GM12878 (cell line): ENCODE measurements around the gene NDC80. TPM values are rescaled to one million over a fixed set of nuclear protein-coding genes. Genes with fewer than 3 reads are reported as not detected.

Experiments
- ATAC-seq: fragments of 200-7000 bp; cut with Tn5 transposase; 3 replicates; pipeline ENCODE4 v1.9.1; 2020; ENCODE audit warnings: mild to moderate bottlenecking, moderate library complexity
- BruUV-seq: library from RNA; stranded (reverse); fragments of 400-500 nt; replicated peaks from 2 replicates; lab custom pipeline; 2021; lab: Mats Ljungman, UMichigan
- CTCF ChIA-PET: fragments of 300-600 bp; sonication (Branson Sonifier 250); formaldehyde crosslinking; extraction: SDS; loops from one replicate; lab custom pipeline; 2021; ENCODE audit warnings: inconsistent platforms; lab: Yijun Ruan, JAX
- POLR2A ChIA-PET: fragments of 350-600 bp; formaldehyde crosslinking; extraction: SDS; loops from one replicate; lab custom pipeline; 2021; ENCODE audit warnings: inconsistent platforms; lab: Charles Lee
- RAD21 ChIA-PET: fragments of 300-600 bp; sonication (Branson Sonifier 250); formaldehyde crosslinking; loops from one replicate; lab custom pipeline; 2023; ENCODE audit warnings: antibody characterized with exemption; ENCODE audit not compliant: unreplicated experiment; lab: Charles Lee
- SMC1A ChIA-PET: fragments of 300-600 bp; sonication (Branson Sonifier 250); formaldehyde crosslinking; loops from one replicate; lab custom pipeline; 2023; ENCODE audit not compliant: unreplicated experiment, uncharacterized antibody; lab: Charles Lee
- DNase-seq: peaks from one replicate; pipeline ENCODE4 v3.0.0-alpha.2; 2011; ENCODE audit warnings: low read depth, low spot score
- FAIRE-seq: peaks from 3 replicates; lab custom pipeline; 2011; peaks lifted over from hg19 to GRCh38; lab: Jason Lieb, UNC
- H2AFZ ChIP-seq: 2 replicates; pipeline ENCODE4 v1.6.0; 2011; ENCODE audit warnings: low read depth, low read length, control low read depth; ENCODE audit not compliant: control insufficient read depth
- H3K27ac ChIP-seq: 2 replicates; pipeline ENCODE4 v1.5.1; 2011; ENCODE audit warnings: control low read depth; ENCODE audit not compliant: control insufficient read depth, insufficient read depth
- H3K27me3 ChIP-seq, 2 experiments: replicated peaks in 1 of 2; 2 replicates each; pipeline versions ENCODE4 v1.6.0 to v1.6.1; 2011; ENCODE audit warnings: low read length in 1 of 2; ENCODE audit not compliant: control insufficient read depth in 2 of 2, insufficient read depth in 2 of 2
- H3K36me3 ChIP-seq, 2 experiments: 2 replicates each; pipeline ENCODE4 v1.5.1; 2011; ENCODE audit warnings: low read length in 1 of 2; ENCODE audit not compliant: control insufficient read depth in 2 of 2, insufficient read depth in 2 of 2
- H3K4me1 ChIP-seq: 2 replicates; pipeline ENCODE4 v1.6.1; 2011; ENCODE audit warnings: mild to moderate bottlenecking, low read length, moderate library complexity, mixed read lengths; ENCODE audit not compliant: control insufficient read depth, insufficient read depth
- H3K4me2 ChIP-seq: 2 replicates; pipeline ENCODE4 v1.6.0; 2011; ENCODE audit warnings: control low read depth; ENCODE audit not compliant: control insufficient read depth, insufficient read depth
- H3K4me3 ChIP-seq: fragments of 200-600 bp; sonication (generic); 2 replicates; pipeline ENCODE4 v1.5.1; 2016
- H3K79me2 ChIP-seq: 2 replicates; pipeline ENCODE4 v1.6.0; 2011; ENCODE audit warnings: low read length; ENCODE audit not compliant: control insufficient read depth, insufficient read depth
- H3K9ac ChIP-seq: 2 replicates; pipeline ENCODE4 v1.8.0; 2011; ENCODE audit warnings: low read length, control low read depth, mixed read lengths; ENCODE audit not compliant: control insufficient read depth, insufficient read depth
- H3K9me3 ChIP-seq: replicated peaks from 3 replicates; pipeline ENCODE4 v1.5.1; 2011; ENCODE audit warnings: mild to moderate bottlenecking, low read length; ENCODE audit not compliant: control insufficient read depth, insufficient read depth
- H4K20me1 ChIP-seq: 2 replicates; pipeline ENCODE4 v1.6.0; 2011; ENCODE audit not compliant: control insufficient read depth, insufficient read depth
- ATF2 ChIP-seq: IDR thresholded peaks from 2 replicates; pipeline ENCODE4 v1.6.1; 2012; ENCODE audit warnings: low read length, inconsistent platforms
- MLLT1 ChIP-seq: fragments of 450-650 bp; IDR thresholded peaks from 2 replicates; pipeline ENCODE4 v1.6.1; 2016; ENCODE audit warnings: mild to moderate bottlenecking
- NBN ChIP-seq: fragments of 450-650 bp; IDR thresholded peaks from 2 replicates; pipeline ENCODE4 v1.6.1; 2016
- NKRF ChIP-seq: fragments of 450-650 bp; conservative IDR thresholded peaks from 2 replicates; pipeline ENCODE4 v1.6.1; 2017; ENCODE audit warnings: mild to moderate bottlenecking, moderate library complexity
- NRF1 ChIP-seq: conservative IDR thresholded peaks from 2 replicates; pipeline ENCODE4 v1.6.1; 2011; ENCODE audit warnings: mild to moderate bottlenecking, low read depth, low read length, improper control_type of control experiment
- SMAD5 ChIP-seq: IDR thresholded peaks from 2 replicates; pipeline ENCODE4 v1.6.1; 2016; ENCODE audit warnings: antibody characterized with exemption, low read depth
- WGBS: methylation state at CpG from one replicate; pipeline ENCODE4 v1.1.6; 2016; ENCODE audit warnings: low lambda C conversion rate; ENCODE audit not compliant: insufficient replicate concordance, insufficient coverage; ENCODE audit errors: missing lambda C conversion rate; 5-methylcytosine and 5-hydroxymethylcytosine counted together
- in situ Hi-C: fragments of 300-500 bp; cut with MboI; formaldehyde crosslinking; loops from 9 replicates; pipeline ENCODE4 v1.14.3; 2018; ENCODE audit warnings: mixed read lengths
- intact Hi-C: fragments of 100-400 bp; cut with micrococcal nuclease; formaldehyde crosslinking; loops from one replicate; pipeline ENCODE4 v1.14.2; 2022; ENCODE audit not compliant: unreplicated experiment
- polyA plus RNA-seq, 11 experiments: library from polyadenylated mRNA; depleted of rRNA in 4 of 11; unstranded in 6 of 11; stranded (reverse) in 5 of 11; fragments of >200 nt; fragmentation: Nextera tagmentation in 4 of 11; fragmentation: Illumina TruSeq in 1 of 11; extraction: Ambion mirVana in 4 of 11; extraction: Trizol in 1 of 11; gene quantifications; 1 replicate in 1 of 11; 2 replicates in 10 of 11; pipeline versions ENCODE4 v1.2.1 to v1.2.3, GENCODE V29; 2011 to 2016; ENCODE audit warnings: inconsistent platforms in 2 of 11, missing spikeins in 2 of 11, low read depth in 1 of 11
- total RNA-seq, 4 experiments: library from RNA; depleted of rRNA in 3 of 4; stranded (reverse); fragments of >200 nt in 3 of 4; fragmentation: Illumina TruSeq in 1 of 4; extraction: Trizol in 1 of 4; gene quantifications; 2 replicates each; pipeline versions ENCODE4 v1.2.1 to v1.2.3, GENCODE V29; 2013 to 2021
- TF ChIP-seq, protein P1 (sequence below): fragments of 450-650 bp; IDR thresholded peaks from 2 replicates; pipeline ENCODE4 v1.6.1; 2016; ENCODE audit warnings: mild to moderate bottlenecking, moderate library complexity, borderline replicate concordance
- TF ChIP-seq, protein P2 (sequence below): IDR thresholded peaks from 2 replicates; pipeline ENCODE4 v1.6.1; 2011; ENCODE audit warnings: borderline replicate concordance, low read depth, mild to moderate bottlenecking, moderate library complexity, mixed read lengths, low read length; ENCODE audit not compliant: insufficient read depth; ENCODE audit errors: extremely low read length

NDC80 gene
- total and polyA plus RNA-seq, 10 of the 15 experiments (the other 5 are each of a cell fraction or from before 2014, with no cell fraction given), result 36.5 to 80.8 (median 54.7) TPM

DNA sequence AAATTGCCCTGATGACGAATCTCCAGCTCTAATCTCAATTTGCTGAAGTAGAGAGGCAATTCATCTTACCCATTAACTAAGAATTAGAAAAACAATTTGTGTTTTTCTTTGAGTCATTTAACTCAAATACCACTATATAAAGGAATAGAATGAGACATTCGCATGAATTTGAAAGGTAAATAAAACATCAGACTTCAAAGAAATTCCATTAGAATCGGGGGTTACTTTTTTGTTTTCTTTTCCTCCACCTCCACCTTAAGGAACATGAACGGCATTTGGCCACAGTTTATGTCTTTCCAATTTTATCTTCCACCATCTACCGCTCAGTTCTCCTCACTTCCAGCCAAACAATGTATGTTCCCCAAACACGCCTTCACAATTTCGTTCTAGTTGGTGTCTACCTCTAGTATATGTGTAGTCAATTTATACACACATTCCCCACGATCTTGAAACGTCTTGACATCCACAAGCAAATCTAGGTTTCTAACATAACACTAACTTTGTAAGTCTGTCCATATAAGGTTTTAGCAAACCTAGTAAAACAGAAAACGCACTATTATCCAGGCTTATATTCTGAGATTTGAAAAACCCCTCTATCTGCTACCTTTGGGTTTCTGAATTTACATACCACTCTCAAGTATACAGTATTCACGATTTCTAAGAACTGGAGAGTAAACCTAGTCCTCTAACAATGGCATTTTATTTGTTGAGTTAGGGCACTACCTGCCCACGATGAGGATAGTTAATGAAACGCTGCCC lies 83.0 kb downstream of the NDC80 start:
- peak overlapping the region; percentile 89 for H3K4me3 ChIP-seq
- ChIA-PET SMC1A (interaction anchor here (1.0 to 4.2 kb wide), 10 partner anchors 12 to 293 kb away, joined by 3 to 29 read pairs (median 4); partner anchors contain the start of genes METTL4 and NDC80), RAD21 (interaction anchor here (0.8 to 5.5 kb wide), 3 partner anchors 13 to 49 kb away, joined by 3 to 31 read pairs (median 4); no protein-coding TSS in a partner anchor), CTCF (interaction anchor here (1.1 to 1.2 kb wide), 2 partner anchors 9 to 18 kb away, joined by 3 to 5 read pairs; no protein-coding TSS in a partner anchor), POLR2A (interaction anchor here (0.8 to 5.9 kb wide), 8 partner anchors 9 to 83 kb away, joined by 3 to 44 read pairs (median 8); partner anchors contain the start of genes METTL4 and NDC80)
- no peak for DNase-seq
- no TSS peak for BruUV-seq
- H3K79me2 ChIP-seq, result peaks cover 41% of the 10 kb centered on the region
- in situ Hi-C loops (no loop called here), intact Hi-C loops (loop anchor here (2.0 to 10.0 kb wide), 3 partner anchors 14 to 320 kb away; no protein-coding TSS in a partner anchor)
- H3K9me3 ChIP-seq, result no peaks in the 10 kb centered on the region
- WGBS, result 32% methylated on average over 13 of the region's 13 CpGs
- H2AFZ ChIP-seq, result peak overlapping the region; percentile 86
- H3K36me3 ChIP-seq, result no peaks in the 10 kb centered on the region
- peaks cover 3% of the 10 kb centered on the region for H3K4me1 ChIP-seq
- no peak for ATAC-seq
- H3K4me2 ChIP-seq, result peak overlapping the region; percentile 97
- H3K9ac ChIP-seq, result peak overlapping the region; percentile 95
- no peaks in the 10 kb centered on the region for H3K27me3 ChIP-seq
- peak overlapping the region; percentile 89 for H3K27ac ChIP-seq
- H4K20me1 ChIP-seq, result no peaks in the 10 kb centered on the region; the same call in 1 of the 2 replicates
- FAIRE-seq, result no peak
- TF ChIP-seq NBN (no peak), MLLT1 (no peak), NKRF (no peak), SMAD5 (no peak), ATF2 (no peak), NRF1 (no peak)
- TF ChIP-seq, protein P1, sequence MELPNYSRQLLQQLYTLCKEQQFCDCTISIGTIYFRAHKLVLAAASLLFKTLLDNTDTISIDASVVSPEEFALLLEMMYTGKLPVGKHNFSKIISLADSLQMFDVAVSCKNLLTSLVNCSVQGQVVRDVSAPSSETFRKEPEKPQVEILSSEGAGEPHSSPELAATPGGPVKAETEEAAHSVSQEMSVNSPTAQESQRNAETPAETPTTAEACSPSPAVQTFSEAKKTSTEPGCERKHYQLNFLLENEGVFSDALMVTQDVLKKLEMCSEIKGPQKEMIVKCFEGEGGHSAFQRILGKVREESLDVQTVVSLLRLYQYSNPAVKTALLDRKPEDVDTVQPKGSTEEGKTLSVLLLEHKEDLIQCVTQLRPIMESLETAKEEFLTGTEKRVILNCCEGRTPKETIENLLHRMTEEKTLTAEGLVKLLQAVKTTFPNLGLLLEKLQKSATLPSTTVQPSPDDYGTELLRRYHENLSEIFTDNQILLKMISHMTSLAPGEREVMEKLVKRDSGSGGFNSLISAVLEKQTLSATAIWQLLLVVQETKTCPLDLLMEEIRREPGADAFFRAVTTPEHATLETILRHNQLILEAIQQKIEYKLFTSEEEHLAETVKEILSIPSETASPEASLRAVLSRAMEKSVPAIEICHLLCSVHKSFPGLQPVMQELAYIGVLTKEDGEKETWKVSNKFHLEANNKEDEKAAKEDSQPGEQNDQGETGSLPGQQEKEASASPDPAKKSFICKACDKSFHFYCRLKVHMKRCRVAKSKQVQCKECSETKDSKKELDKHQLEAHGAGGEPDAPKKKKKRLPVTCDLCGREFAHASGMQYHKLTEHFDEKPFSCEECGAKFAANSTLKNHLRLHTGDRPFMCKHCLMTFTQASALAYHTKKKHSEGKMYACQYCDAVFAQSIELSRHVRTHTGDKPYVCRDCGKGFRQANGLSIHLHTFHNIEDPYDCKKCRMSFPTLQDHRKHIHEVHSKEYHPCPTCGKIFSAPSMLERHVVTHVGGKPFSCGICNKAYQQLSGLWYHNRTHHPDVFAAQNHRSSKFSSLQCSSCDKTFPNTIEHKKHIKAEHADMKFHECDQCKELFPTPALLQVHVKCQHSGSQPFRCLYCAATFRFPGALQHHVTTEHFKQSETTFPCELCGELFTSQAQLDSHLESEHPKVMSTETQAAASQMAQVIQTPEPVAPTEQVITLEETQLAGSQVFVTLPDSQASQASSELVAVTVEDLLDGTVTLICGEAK, result no peak
- TF ChIP-seq, protein P2, sequence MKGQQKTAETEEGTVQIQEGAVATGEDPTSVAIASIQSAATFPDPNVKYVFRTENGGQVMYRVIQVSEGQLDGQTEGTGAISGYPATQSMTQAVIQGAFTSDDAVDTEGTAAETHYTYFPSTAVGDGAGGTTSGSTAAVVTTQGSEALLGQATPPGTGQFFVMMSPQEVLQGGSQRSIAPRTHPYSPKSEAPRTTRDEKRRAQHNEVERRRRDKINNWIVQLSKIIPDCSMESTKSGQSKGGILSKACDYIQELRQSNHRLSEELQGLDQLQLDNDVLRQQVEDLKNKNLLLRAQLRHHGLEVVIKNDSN, result no peak
